Epidermal melanocyte (primary cell): ENCODE data around the gene QRSL1.
"Not testable (repeated sequence)": the region's sequence is repeated elsewhere in the genome, so short reads cannot be mapped to it uniquely, and the experiment has no call there.

Experiments used
- DNase-seq: peaks from one replicate; pipeline ENCODE4 v3.0.0; 2011; ENCODE audit warnings: low spot score; ENCODE audit not compliant: insufficient read length

Gene QRSL1

GRCh38 chr6:106629103-106629858 lies at the start of gene QRSL1, which contains the start of gene RTN4IP1:
Gene QRSL1 (plus strand): TSS chr6:106629578. CDS start chr6:106629682, 104 bp downstream.
Gene RTN4IP1 (minus strand): TSS chr6:106629498. CDS start chr6:106629021, 477 bp downstream.
- peak; percentile 97 for DNase-seq

- DNase-seq, result no peak
Observed at GRCh38 chr6:106581468-106581867, 47.9 kb upstream of the QRSL1 start.

GRCh38 chr6:106586815-106587415 lies 42.5 kb upstream of the QRSL1 start:
- no peak for DNase-seq

GRCh38 chr6:106588937-106589336 lies 40.4 kb upstream of the QRSL1 start:
- not testable (repeated sequence) for DNase-seq

GRCh38 chr6:106591111-106591825 lies 38.1 kb upstream of the QRSL1 start:
- peak; percentile 84 for DNase-seq

GRCh38 chr6:106599440-106599839 lies 29.9 kb upstream of the QRSL1 start:
- no peak for DNase-seq

- no peak for DNase-seq
Observed at GRCh38 chr6:106600329-106600728, 29.0 kb upstream of the QRSL1 start.

GRCh38 chr6:106608080-106608668 lies 21.2 kb upstream of the QRSL1 start:
- DNase-seq, result no peak

GRCh38 chr6:106609699-106610098 lies 19.7 kb upstream of the QRSL1 start:
- DNase-seq, result no peak

GRCh38 chr6:106611030-106611429 lies 18.3 kb upstream of the QRSL1 start:
- DNase-seq, result no peak

GRCh38 chr6:106612671-106613416 lies 16.5 kb upstream of the QRSL1 start:
- no peak for DNase-seq

GRCh38 chr6:106613590-106613989 lies 15.8 kb upstream of the QRSL1 start:
- no peak for DNase-seq

- no peak for DNase-seq
Observed at GRCh38 chr6:106614166-106614565, 15.2 kb upstream of the QRSL1 start.

- no peak for DNase-seq
Observed at GRCh38 chr6:106614592-106615257, 14.7 kb upstream of the QRSL1 start.

GRCh38 chr6:106617302-106617701 lies 12.1 kb upstream of the QRSL1 start:
- no peak for DNase-seq

- DNase-seq, result no peak
Observed at GRCh38 chr6:106617857-106618256, 11.5 kb upstream of the QRSL1 start.

- DNase-seq, result no peak
Observed at GRCh38 chr6:106618324-106618723, 11.1 kb upstream of the QRSL1 start.

- no peak for DNase-seq
Observed at GRCh38 chr6:106619223-106619622, 10.2 kb upstream of the QRSL1 start.

- DNase-seq, result no peak
Observed at GRCh38 chr6:106620931-106621672, 8.3 kb upstream of the QRSL1 start.

- no peak for DNase-seq
Observed at GRCh38 chr6:106622412-106622811, 7.0 kb upstream of the QRSL1 start.
